HG03280 (cell line): ENCODE measurements around the gene ASAP3.

Experiments
- ATAC-seq: cut with Tn5 transposase; IDR thresholded peaks from one replicate; pipeline ENCODE4 v1.9.1; 2021; ENCODE audit warnings: mild to moderate bottlenecking, moderate library complexity; ENCODE audit not compliant: unreplicated experiment

The ASAP3 gene

DNA sequence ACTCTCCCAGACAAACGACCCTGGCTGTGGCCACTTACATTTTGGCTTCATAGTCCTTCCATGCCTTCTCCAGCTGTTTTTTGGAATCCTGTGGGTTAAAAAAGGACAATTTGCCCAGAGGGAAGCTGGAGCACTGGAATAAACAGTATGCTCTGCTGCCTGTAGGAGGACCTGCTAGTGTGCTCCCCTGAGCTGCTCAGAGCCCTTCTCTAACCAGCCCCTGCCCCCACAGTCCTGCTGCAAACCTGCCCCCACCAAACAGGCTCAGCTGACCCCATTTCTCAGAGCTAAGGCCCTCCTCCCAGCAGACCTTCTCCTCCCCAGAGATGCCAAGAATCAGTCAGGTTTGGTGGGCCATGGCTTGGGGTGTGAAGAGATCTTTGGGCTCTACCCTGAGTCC is 32.5 kb downstream of the ASAP3 start:
- ATAC-seq, result no peak

DNA sequence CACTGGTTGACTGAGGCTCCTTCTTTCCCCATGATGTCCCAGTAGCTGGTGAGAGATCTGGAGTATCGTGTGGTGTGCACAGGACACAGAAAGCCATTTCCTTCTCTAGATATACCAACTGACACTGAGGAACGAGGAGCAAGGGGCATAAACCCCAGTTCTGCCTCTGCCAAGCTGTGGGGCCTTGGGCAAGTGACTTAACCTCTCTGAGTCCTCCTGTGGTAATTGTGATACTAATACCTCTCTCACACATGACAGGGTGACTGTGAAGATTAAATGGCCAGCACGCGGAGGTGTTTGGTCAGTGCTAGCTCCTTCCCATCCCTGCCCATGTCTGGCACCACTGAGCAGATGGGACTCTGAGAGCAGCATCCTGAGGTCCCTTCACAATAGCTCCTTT is 33.1 kb downstream of the ASAP3 start:
- ATAC-seq, result no peak

- no peak for ATAC-seq
Observed at GRCh38 chr1:23449958-23450357, 34.0 kb downstream of the ASAP3 start.

GRCh38 chr1:23449306-23449705 is 34.7 kb downstream of the ASAP3 start:
- no peak for ATAC-seq

- no peak for ATAC-seq
Observed at GRCh38 chr1:23448846-23449245, 35.1 kb downstream of the ASAP3 start.

DNA sequence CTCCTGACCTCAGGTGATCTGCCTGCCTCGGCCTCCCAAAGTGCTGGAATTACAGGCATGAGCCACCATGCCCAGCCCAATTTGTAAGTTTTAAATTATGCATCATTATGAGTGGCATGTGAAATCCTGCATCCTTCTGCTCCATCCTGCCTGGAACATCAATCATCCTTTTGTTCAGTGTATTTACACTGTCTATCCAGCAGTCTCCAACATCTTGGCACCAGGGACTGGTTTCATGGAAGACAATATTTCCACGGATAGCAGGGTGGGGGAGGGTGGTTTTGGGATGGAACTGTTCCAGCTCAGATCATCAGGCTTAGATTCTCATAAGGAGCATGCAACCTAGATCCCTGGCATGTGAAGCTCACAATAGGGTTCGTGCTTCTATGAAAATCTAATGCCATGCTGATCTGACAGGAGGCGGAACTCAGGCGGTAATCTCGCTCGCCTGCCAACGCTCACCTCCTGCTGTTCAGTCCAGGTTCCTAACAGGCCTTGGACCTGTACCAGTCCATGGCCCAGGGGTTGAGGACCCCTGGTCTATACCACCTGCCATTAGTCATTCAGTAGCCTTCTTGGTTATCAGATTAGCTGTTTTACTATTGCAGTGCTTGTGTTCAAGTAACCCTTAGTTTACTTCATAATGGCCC is 37.2 kb downstream of the ASAP3 start:
- no peak for ATAC-seq

DNA sequence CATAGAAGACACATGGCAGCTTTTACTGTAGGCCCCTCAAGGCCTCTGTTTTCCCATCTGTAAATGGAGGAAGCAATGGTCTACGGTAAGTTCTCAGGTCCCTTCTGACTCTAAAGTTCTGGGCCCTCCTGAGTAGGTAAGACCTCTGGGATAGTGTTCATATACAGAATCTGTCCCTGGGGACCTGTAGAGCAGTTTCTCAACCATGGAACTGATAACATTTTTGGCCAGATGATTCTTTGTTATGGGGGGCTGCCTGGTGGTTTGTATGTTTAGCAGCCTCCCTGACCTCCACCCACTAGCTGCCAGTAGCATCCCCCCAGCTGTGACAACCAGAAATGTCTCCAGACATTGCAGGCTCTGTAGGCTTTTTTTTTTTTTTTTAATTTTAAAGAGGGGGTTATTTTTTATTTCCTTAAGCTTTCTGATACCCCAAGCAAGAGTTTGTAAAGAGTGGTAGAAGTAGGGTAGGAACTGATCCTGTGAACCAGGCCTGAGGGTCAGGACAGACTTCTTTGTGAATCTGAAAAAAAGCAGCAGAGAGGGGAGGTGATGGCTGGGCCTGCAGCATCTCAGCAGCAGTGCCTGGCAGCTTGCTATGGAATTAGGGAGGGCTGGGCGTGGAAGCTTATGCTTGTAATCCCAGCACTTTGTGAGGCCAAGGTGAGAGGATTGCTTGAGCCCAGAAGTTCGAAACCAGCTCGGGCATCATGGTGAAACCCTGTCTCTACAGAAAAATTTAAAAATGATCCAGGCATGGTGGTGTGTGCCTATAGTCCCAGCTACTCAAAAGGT is 39.2 kb downstream of the ASAP3 start:
- no peak for ATAC-seq

GRCh38 chr1:23444104-23444533 is 39.9 kb downstream of the ASAP3 start:
- no peak for ATAC-seq

- no peak for ATAC-seq
Observed at GRCh38 chr1:23442751-23443150, 41.2 kb downstream of the ASAP3 start.

DNA sequence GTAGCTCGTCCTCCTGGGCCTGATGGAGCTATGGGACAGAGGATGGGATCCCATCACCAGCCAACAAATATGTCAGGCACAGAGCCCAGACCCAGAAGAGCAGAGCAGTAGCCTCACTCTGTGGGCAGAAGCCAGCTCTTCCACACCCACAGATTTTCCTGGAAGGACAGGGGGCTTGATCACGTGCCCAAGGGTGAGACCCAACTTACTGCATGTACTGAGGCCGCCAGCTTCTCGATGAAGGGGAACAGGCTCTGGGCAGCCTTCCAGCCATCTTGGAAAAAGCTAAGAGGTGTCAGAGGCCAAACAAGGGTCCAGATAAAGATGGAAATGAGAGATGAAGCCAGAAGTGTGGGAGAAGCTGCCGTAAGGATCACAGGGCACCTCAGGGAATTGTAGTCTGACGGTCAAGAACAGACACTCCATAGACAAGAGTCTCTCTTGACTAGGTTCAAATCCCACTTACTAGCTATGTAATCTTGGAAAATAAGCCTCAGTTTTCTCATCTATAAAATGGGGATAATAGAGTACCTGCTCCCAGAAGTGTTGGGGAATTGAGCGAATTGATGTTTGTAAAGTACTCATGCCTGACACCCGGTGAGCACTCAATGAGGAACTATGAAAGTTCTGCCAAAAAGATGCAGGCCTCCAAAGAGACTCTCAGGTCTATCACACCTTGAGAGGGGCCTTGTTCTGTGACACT is 42.4 kb downstream of the ASAP3 start:
- ATAC-seq, result no peak

- no peak for ATAC-seq
Observed at GRCh38 chr1:23438545-23438944, 45.4 kb downstream of the ASAP3 start.

GRCh38 chr1:23437355-23437664 is 46.7 kb downstream of the ASAP3 start:
- ATAC-seq, result no peak

DNA sequence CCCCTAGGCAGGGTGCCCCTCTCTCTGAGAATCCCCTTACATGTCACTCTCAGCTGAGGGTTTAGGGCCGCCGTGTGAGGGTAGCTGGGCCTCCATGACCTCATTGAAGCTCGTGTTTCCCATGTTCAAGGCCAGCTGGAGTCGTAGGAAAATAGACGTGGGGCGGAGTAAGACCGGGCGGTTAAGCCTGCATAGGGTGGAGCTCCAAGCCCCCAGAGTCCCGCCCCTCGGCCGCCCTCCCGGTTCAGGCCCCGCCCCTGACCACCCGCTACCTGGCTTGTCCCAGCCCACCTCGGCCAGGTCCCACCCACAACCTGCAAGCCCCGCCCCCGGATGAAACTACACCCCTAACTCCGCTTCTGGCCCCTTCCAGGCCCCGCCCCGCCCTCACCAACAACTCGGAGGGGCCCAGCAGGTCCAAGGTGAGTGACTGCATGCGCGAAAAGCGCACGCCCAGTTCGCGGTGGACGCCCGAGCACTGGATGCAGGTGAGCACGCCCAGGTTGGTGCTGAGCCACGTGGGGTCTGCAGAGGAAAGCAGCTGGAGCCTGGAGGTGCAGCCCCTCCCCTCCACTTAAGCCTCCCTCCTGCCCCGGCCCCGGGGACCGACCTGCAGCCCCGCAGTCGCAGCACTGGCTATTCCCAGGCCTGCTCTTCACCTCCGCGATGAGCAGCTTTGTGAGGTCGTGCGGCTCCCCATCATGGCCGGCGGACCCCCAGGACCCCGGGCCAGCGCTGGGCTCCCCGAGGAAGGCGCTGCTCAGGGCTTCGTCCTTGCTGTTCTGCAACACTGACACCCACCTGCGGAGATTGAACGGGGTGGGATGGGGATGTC is 47.2 kb downstream of the ASAP3 start:
- ATAC-seq, result no peak

GRCh38 chr1:23434260-23434775 is 49.7 kb downstream of the ASAP3 start:
- no peak for ATAC-seq

DNA sequence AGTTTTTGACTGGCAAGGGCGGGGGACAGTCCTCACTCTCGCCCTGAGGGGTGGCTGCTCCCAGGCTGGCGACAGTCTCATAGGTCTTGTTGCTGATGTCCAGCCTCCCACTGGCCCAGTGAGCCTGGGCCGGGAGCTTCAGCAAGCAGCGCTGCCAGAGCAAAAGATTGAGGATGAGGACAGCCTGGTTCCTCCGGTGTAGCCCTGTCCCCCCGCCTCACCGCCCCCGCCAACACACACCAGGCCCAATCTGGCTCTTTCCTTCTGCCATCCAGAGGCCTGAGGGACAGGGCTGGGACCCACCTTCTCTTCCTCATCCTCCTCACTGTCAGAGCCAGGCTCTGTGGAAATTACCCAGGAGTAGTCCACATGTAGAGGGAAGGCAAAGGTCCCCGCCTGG is 50.9 kb downstream of the ASAP3 start:
- no peak for ATAC-seq

GRCh38 chr1:23431431-23431830 is 52.5 kb downstream of the ASAP3 start:
- no peak for ATAC-seq

DNA sequence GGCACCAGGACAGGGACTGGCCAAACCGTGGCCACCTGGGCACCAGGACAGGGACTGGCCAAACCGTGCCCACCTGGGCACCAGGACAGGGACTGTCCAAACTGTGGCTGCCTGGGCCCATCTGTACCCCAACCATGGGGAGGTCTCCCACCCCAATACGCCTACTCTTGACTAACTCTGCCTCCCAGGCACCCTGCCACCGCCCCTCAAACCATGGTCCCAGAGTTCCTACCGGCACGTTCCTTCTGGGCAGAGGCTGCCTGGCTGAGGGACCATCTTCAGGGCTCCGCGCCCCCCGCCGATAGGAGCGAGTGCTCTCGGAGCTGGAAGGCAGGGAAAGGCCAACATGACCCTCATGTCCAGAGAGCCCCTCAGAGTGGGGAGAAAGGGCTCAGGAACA is 53.2 kb downstream of the ASAP3 start:
- no peak for ATAC-seq

GRCh38 chr1:23428136-23428905 is 55.7 kb downstream of the ASAP3 start:
- no peak for ATAC-seq

DNA sequence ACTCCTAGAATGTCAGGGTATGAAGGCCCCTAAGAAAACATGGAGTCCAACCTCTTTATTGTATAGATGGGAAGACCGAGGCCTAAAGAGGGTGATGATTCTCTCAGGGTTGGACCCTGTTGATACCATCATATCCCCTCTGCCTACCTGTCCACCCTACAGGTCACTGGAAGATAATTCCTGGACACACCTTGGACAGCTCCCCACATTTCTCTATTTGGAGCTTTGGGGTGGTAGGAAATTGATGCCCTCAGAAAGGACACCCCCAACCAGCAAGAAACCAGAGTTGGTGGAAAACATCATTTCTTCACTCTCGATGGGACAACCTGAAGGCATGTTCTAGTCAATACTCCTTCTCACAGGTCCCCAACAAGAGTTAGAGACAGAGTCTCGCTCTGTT is 56.4 kb downstream of the ASAP3 start:
- no peak for ATAC-seq

DNA sequence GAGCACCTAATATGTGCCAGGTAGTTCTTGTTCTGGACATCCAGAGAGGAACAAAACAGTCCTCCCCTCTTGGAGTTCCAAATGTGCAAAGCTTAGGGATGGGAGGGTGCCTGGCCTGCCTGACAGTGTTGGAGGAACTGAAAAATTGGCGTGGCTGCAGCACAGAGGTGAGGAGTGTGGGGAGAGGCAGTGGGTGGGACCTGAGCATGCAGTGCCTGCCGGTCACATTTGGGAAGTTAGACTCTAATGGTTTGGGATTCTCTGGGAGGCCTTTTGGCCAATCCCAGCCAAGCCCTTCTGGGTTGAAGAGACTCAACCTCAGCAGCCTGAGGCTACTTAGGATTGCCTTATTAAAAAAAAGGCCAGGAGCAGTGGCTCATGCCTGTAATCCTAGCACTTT is 57.2 kb downstream of the ASAP3 start:
- no peak for ATAC-seq

GRCh38 chr1:23425193-23425494 is 58.8 kb downstream of the ASAP3 start:
- no peak for ATAC-seq
